Effector CD8-positive, alpha-beta T cell (primary cell): Measurements from ENCODE around the gene OSBPL8.

Source experiments
- DNase-seq: peaks from one replicate; lab custom pipeline; 2025; lab: John Stamatoyannopoulos, UW
- total RNA-seq, 4 experiments: gene quantifications; one replicate each; lab custom pipeline; 2026; lab: John Stamatoyannopoulos, UW

Gene OSBPL8
- 214 to 324 (median 297) reads per million in 4 experiments for total RNA-seq

DNA sequence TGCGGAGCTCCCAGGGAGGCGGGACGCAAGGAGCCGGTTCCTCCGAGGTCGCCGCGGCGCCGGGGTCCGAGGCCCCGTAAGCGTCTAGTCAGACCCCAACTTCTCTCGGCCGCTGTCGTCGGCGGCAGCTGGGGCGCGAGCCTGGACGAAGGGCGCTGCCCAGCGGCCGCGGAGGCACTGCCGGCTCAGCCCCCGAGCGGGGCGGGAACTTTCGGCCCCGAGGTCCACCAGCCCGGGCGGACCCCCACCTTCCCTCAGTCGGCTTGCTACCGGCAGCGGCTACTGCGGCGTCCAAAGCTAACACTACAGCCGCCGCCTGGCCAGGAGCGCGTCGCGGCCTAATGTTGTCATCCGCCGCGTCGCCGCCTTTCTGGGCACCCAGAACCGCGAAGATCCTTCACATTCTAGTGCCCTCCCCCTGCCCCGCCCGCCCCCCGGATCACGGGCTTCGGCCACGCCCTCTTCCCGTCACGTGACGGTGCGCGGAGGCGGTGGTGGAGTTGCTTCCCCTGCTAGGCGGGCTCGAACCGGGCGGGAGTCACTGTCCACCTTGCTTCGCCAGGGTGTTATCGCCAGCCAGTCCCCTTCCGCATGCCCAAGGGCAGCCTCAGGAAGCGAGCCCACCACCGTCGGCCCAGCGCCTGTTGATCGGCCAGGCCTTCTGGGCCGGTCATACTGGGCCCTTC lies at the start of gene OSBPL8:
Gene OSBPL8 (minus strand): TSS at position 372 of the 686 bp plus-strand sequence. CDS start 72,220 bp downstream, outside the sequence.
- peak; percentile 92 for DNase-seq

- DNase-seq = no peak
Measured at GRCh38 chr12:76608070-76608469, 48.5 kb upstream of the OSBPL8 start.

DNA sequence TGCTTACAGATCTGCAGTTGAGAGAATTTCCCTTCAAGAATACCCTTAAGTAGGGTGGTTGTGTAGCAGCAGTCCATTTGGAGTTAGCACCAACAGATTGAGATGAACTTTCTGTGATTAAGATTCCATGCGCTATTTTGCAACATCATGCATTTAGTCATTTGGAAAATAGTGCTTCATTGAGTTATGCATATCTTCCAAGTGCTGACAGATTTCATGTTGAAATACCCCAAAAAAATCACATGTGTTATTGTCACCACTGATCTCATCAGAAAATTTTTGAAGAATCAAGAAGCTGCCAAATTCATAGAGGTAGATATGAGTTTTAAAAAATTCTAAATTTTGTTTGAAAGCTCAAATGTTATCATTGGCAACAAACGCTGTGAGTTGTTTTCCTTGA lies 35.5 kb upstream of the OSBPL8 start:
- no peak for DNase-seq

GRCh38 chr12:76591476-76591875 lies 31.9 kb upstream of the OSBPL8 start:
- no peak for DNase-seq

DNA sequence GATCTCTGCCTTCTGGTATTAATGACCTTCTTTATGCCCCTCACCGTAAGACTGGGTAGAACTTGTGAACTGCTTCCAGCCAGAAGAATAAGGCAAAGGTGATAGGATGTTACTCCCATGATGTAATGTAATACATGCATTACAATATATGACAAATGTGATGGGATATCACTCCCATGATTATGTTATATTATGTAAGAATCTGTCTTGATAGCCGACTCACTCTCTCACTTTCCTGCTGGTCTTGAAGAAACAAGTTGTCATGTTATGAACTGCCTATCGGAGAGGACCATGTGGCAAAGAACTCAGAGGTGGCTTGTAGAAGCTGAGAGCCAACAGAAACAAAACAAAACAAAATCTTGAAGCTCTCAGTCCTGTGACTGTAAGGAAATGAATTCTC lies 30.6 kb upstream of the OSBPL8 start:
- DNase-seq = no peak

DNA sequence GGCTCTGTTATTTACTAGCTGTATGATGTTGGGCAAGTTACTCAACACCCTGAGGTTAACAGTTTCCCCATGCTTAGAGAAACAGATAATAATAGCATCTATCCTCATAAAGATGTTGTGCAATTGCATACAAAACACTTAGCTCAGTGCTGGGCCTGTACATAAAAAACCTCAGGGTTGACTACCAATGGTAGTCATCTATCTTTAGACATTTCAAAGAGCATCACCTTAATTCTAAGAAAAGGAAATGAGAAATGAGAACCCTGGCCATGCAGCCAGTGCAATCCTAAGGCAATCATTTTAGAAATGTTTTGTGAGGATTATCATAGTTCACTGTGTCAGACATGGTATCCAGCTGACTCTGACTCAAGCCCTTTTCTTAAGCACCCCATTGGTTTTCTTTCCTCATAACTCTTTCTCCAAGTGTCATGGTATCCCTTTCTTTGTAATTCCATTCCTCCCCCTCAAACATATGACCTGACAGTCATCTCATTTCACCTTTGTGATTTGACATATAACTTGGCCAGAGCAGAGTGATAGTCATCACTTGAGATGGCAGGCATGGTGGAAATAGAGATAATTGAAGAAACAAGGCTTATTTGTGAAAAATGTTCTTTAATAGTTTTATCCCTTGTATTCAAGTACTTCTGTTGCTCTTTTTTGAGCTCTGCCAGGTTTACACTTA lies 29.5 kb upstream of the OSBPL8 start:
- DNase-seq = no peak

- DNase-seq = no peak
Measured at GRCh38 chr12:76587428-76588178, 28.0 kb upstream of the OSBPL8 start.

DNA sequence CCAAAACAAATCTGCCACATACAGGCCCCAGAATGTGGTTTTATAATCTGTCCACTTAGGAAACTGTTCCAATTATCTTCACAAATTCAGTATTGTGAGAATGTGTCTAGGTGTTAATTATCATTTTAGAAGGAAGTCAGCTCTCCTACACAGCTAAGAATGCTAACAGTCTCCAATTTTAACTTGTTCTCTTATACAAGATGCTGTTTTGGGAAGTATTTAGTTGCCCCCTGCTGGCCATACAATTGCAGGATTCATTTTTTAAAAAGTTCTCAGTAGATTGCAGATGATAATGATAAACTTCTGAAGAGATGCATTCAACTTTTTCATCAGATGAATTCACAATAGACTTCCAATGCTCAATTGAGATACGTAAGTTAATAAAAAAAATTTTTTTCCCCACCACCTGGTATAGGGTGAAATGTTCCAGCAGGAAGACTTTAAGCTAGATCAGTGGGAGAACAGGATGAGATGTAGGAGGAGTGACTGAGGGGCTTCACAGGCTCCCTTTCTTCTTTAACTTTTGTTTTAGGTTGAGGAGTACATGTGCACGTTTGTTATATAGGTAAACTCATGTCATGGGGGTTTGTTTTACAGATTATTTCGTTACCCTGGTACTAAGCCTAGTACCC lies 27.3 kb upstream of the OSBPL8 start:
- peak; percentile 2 for DNase-seq

DNA sequence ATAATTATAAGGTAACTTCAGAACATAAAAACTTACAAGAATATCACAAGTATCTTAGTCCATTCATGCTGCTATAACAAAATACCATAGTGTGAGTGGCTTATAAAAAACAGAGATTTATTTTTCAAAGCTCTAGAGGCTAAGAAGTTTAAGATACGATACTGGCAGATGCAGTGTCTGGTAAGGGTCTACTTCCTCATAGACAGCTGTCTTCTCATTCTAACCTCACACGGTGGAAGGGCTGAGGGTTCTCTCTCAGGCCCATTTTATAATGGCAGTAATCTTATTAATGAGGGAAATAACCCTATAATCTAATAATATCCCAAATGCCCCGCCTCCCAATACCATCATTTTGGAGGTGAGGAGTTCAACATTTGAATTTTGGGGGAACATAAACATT lies 23.7 kb upstream of the OSBPL8 start:
- no peak for DNase-seq

DNA sequence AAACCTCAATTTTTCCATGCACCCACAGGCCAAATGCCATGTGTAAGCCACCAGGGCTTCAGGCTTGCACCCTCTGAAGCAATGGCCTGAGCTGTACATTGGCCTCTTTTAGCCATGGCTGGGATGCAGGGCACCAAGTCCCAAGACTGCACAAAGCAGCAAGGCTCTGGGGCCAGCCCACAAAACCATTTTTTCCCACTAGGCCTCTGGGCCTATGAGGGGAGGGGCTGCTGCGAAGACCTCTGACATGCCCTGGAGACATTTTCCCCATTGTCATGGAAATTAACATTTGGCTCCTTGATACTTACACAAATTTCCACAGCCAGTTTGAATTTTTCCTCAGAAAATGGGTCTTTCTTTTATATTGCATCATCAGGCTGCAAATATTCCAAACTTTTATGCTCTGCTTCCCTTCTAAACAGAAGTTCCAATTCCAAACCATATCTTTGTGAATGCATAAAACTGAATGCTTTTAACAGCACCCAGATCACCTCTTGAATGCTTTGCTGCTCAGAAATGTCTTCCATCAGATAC lies 14.3 kb upstream of the OSBPL8 start:
- no peak for DNase-seq

- no peak for DNase-seq
Measured at GRCh38 chr12:76571256-76571655, 11.7 kb upstream of the OSBPL8 start.

DNA sequence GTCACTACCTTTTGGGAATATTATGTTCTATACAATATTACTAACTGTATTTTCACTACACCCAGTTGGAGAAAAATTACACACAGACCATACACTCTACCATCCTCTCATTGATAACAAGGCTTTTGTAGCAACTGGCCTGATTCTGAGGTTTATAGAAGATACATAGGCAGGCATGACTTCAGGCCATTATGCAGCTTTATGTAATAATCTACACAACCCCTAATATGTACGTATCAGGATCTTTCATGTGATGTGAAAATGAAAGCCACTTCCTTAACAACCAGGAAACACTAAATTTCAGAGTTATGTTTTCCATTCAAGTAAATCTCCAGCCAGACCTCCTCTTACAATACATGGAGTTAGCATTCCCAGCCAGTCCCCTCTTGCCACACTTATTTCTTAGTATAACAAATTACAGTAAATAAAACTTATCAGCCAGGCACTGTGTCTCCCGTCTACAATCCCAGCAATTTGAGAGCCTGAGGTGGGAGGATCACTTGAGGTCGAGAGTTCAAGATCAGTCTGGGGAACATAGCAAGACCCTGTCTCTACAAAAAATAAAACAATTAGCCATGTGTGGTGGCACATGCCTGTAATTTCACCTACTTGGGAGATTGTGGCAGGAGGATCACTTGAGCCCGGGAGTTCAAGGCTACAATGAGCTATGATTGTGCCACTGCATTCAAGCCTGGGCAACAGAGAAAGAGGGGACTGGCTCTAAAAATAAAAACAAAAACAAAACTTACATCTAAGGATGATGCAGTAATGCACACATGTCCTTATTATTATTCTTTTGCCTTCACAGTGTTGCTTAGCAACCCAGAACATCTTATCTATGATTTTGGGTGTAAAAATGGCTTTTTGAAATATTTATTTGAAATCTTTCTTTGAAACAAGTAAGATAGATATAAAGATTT lies 10.4 kb upstream of the OSBPL8 start:
- no peak for DNase-seq

GRCh38 chr12:76568888-76569551 lies 9.4 kb upstream of the OSBPL8 start:
- DNase-seq = no peak

GRCh38 chr12:76568130-76568529 lies 8.6 kb upstream of the OSBPL8 start:
- DNase-seq = no peak

DNA sequence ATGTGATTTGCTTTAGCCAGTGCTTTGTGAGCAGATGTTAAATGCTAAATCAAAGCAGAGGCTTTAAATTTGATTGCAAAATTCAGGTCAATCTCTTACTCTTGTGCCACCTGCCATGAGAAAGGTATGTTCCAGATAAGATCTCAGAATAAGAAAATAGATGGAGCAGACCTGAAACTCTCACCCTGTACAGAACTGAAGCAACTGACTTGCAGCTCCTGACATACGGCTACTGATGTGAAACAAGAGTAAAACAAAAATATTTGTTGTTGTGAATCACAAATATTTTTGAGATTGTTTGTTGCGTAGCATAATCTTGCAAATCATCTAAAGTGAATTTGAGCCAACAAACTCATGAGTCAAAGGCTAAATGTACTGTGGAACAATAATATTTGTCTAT lies 3.5 kb upstream of the OSBPL8 start:
- DNase-seq = no peak

GRCh38 chr12:76562130-76562529 lies 2.6 kb upstream of the OSBPL8 start:
- no peak for DNase-seq

DNA sequence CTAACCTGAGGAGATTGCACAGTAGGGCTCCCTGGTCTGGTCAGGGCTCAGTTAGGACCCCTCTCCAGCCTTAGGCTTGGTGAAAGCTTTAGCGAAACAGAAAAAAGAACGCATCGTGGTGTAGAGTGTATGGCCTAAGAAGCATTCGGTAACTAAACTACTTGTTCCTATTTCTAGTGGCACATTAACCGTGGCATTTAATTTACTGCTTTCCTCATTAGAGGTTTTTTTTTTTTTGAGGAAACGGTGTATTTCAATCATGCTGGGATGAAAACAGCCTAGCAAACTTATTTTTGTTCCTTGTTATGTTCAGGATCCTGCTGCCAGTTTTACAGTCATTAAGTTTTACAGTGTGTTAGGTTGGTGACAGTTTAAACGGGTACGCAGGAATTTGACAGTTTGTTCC lies 518 bp upstream of the OSBPL8 start:
- DNase-seq = no peak

DNA sequence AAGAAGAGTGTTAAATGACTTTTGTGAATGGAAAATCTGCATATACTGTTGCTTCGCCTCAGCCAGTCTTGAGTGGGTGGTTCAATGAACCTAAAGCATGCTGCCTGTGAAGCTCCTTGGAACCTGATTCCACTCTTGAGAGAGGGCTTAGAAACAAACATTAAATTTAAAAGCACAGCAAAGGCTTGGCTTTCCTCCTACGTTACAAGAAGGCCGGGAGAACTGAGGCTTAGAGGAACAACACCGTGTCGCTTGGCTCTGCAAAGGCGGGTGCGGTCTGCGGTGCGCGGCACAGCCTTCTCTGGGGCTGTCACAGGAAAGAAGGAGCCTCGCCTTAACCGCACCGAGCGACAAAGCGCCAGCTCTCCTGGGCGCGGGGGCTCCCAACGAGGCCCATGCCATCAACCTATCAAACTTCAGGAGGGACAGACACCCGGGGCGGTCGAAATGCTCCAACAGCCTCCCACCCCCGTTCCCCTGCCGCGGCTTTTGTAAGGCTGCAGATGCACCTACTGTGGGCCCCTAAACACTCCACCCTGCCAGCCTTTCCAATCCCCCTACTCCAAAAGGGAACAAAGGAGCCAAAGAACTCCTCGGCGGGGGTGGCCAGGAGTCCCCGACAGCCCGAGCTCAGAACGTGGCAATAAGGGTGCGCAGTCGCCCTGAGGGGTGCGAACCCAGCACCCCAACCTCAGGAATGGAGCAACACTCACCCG lies 729 bp downstream of the OSBPL8 start:
- DNase-seq = peak; percentile 76

- DNase-seq = no peak
Measured at GRCh38 chr12:76556368-76556767, 3.2 kb downstream of the OSBPL8 start.

- no peak for DNase-seq
Measured at GRCh38 chr12:76555797-76556196, 3.8 kb downstream of the OSBPL8 start.
